CD4-positive, CD25-positive, alpha-beta regulatory T cell (primary cell): ENCODE measurements around the gene UGGT2. TPM values are rescaled to one million over a fixed set of nuclear protein-coding genes. Genes with fewer than 3 reads are reported as not detected.
A peak's percentile ranks its signal among the peaks of the same experiment; 100 is the strongest.
"Not testable (repeated sequence)": the region's sequence is repeated elsewhere in the genome, so short reads cannot be mapped to it uniquely, and the experiment has no call there.

Experiments
- ATAC-seq, 2 donors: fragments of 150-1000 bp; cut with Tn5 transposase; one replicate each; pipeline ENCODE4 v1.10.0; 2021; ENCODE audit warnings: low read depth in 2 of 2, moderate number of reproducible peaks in 2 of 2, moderate library complexity in 1 of 2
- DNase-seq, 3 donors: peaks; one replicate each; pipeline versions ENCODE4 v3.0.0 to v3.0.0-alpha.2; 2012 to 2022; ENCODE audit warnings: mixed read lengths in 1 of 3
- H3K27ac ChIP-seq: one replicate; pipeline ENCODE4 v1.7.0; 2013; ENCODE audit warnings: mild to moderate bottlenecking, low read length; ENCODE audit not compliant: insufficient read depth, poor library complexity, severe bottlenecking
- H3K27me3 ChIP-seq: one replicate; pipeline ENCODE4 v1.7.0; 2013; ENCODE audit warnings: low read length; ENCODE audit not compliant: control insufficient read depth, insufficient read depth
- H3K36me3 ChIP-seq: one replicate; pipeline ENCODE4 v1.7.0; 2013; ENCODE audit warnings: mild to moderate bottlenecking, low read length, moderate library complexity; ENCODE audit not compliant: control insufficient read depth, insufficient read depth
- H3K4me1 ChIP-seq: 2 replicates; pipeline ENCODE4 v1.7.0; 2013; ENCODE audit warnings: mild to moderate bottlenecking, low read length; ENCODE audit not compliant: insufficient read depth, control insufficient read depth, poor library complexity, severe bottlenecking
- H3K4me3 ChIP-seq: one replicate; pipeline ENCODE4 v1.7.0; 2013; ENCODE audit warnings: low read depth, mild to moderate bottlenecking, low read length, moderate library complexity
- H3K9me3 ChIP-seq, 2 experiments: 1 replicate in 1 of 2; 2 replicates in 1 of 2; pipeline ENCODE4 v1.7.0; 2013; ENCODE audit warnings: low read length in 2 of 2, mild to moderate bottlenecking in 1 of 2, moderate library complexity in 1 of 2; ENCODE audit not compliant: control insufficient read depth in 2 of 2
- H3K27ac Mint-ChIP-seq, 3 donors: one replicate each; pipeline ENCODE4 v1.8.0; 2020 to 2022; ENCODE audit warnings: mild to moderate bottlenecking in 3 of 3, mixed read lengths in 3 of 3, moderate library complexity in 2 of 3
- H3K27me3 Mint-ChIP-seq: one replicate; pipeline ENCODE4 v1.8.0; 2022; ENCODE audit warnings: mild to moderate bottlenecking, mixed read lengths
- H3K36me3 Mint-ChIP-seq: one replicate; pipeline ENCODE4 v1.8.0; 2020; ENCODE audit warnings: mixed read lengths
- H3K4me1 Mint-ChIP-seq, 4 donors: one replicate each; pipeline ENCODE4 v1.8.0; 2020 to 2022; ENCODE audit warnings: mixed read lengths in 4 of 4, mild to moderate bottlenecking in 1 of 4
- H3K4me3 Mint-ChIP-seq, 4 donors: one replicate each; pipeline ENCODE4 v1.8.0; 2020 to 2022; ENCODE audit warnings: mild to moderate bottlenecking in 4 of 4, mixed read lengths in 4 of 4, moderate library complexity in 3 of 4
- H3K9me3 Mint-ChIP-seq, 7 donors: one replicate each; pipeline ENCODE4 v1.8.0; 2020 to 2022; ENCODE audit warnings: mixed read lengths in 7 of 7, mild to moderate bottlenecking in 3 of 7, moderate library complexity in 2 of 7
- polyA plus RNA-seq, 4 donors: library from polyadenylated mRNA; unstranded; fragments of 300-500 nt; fragmentation: Illumina TruSeq; gene quantifications; one replicate each; pipeline ENCODE4 v1.2.3, GENCODE V29; 2021
- total RNA-seq: library from RNA; stranded (reverse); gene quantifications from one replicate; pipeline ENCODE4 v1.2.3, GENCODE V29; 2022

Gene UGGT2
- total and polyA plus RNA-seq, 5 donors from 2014 or later, result 0.08 to 0.47 TPM; not detected in 3

- ATAC-seq, result no peak
- H3K9me3 Mint-ChIP-seq, result peaks cover 0 to 6% (median 0%) of the 10 kb centered on the region in 7 donors
- H3K9me3 ChIP-seq, result no peaks in the 10 kb centered on the region
- H3K4me3 ChIP-seq, result no peak overlapping the region
- no peak overlapping the region for H3K4me3 Mint-ChIP-seq
- DNase-seq, result no peak
- no peak overlapping the region for H3K27ac ChIP-seq
- H3K27me3 ChIP-seq, result no peaks in the 10 kb centered on the region
- no peaks in the 10 kb centered on the region for H3K36me3 Mint-ChIP-seq
- no peaks in the 10 kb centered on the region for H3K4me1 ChIP-seq
- H3K27ac Mint-ChIP-seq, result no peak overlapping the region
- H3K36me3 ChIP-seq, result no peaks in the 10 kb centered on the region
- peaks cover 23% of the 10 kb centered on the region for H3K27me3 Mint-ChIP-seq
- no peaks in the 10 kb centered on the region for H3K4me1 Mint-ChIP-seq
Observed at GRCh38 chr13:95801825-95802224, 251.4 kb downstream of the UGGT2 start.

- no peak overlapping the region for H3K4me3 ChIP-seq
- Mint-ChIP-seq H3K9me3 (peaks cover 0 to 3% (median 0%) of the 10 kb centered on the region in 7 donors), H3K27me3 (peaks cover 13% of the 10 kb centered on the region), H3K36me3 (no peaks in the 10 kb centered on the region), H3K4me1 (no peaks in the 10 kb centered on the region), H3K4me3 (no peak overlapping the region), H3K27ac (no peak overlapping the region)
- no peaks in the 10 kb centered on the region for H3K27me3 ChIP-seq
- ATAC-seq, result no peak
- H3K9me3 ChIP-seq, result no peaks in the 10 kb centered on the region
- H3K36me3 ChIP-seq, result no peaks in the 10 kb centered on the region
- DNase-seq, result no peak
- no peaks in the 10 kb centered on the region for H3K4me1 ChIP-seq
- no peak overlapping the region for H3K27ac ChIP-seq
Observed at GRCh38 chr13:95800436-95800835, 252.8 kb downstream of the UGGT2 start.

- H3K36me3 ChIP-seq, result peaks cover 12% of the 10 kb centered on the region
- no peaks in the 10 kb centered on the region for H3K9me3 Mint-ChIP-seq
- no peaks in the 10 kb centered on the region for H3K9me3 ChIP-seq
- H3K27ac ChIP-seq, result no peak overlapping the region
- H3K36me3 Mint-ChIP-seq, result peaks cover 10% of the 10 kb centered on the region
- H3K4me3 ChIP-seq, result no peak overlapping the region
- no peaks in the 10 kb centered on the region for H3K4me1 Mint-ChIP-seq
- H3K27me3 ChIP-seq, result no peaks in the 10 kb centered on the region
- peaks cover 3% of the 10 kb centered on the region for H3K27me3 Mint-ChIP-seq
- ATAC-seq, result no peak
- no peak for DNase-seq
- H3K27ac Mint-ChIP-seq, result no peak overlapping the region
- H3K4me1 ChIP-seq, result no peaks in the 10 kb centered on the region
- H3K4me3 Mint-ChIP-seq, result no peak overlapping the region
Observed at GRCh38 chr13:95797016-95797415, 256.2 kb downstream of the UGGT2 start.

- no peaks in the 10 kb centered on the region for H3K4me1 ChIP-seq
- H3K9me3 Mint-ChIP-seq, result peaks cover 0 to 5% (median 3%) of the 10 kb centered on the region in 7 donors
- H3K4me3 ChIP-seq, result no peak overlapping the region
- H3K27me3 Mint-ChIP-seq, result no peaks in the 10 kb centered on the region
- H3K4me3 Mint-ChIP-seq, result no peak overlapping the region
- peaks cover 36% of the 10 kb centered on the region for H3K36me3 Mint-ChIP-seq
- DNase-seq, result no peak
- no peak overlapping the region for H3K27ac Mint-ChIP-seq
- no peak overlapping the region for H3K27ac ChIP-seq
- no peak for ATAC-seq
- peaks cover 37% of the 10 kb centered on the region for H3K36me3 ChIP-seq
- no peaks in the 10 kb centered on the region for H3K27me3 ChIP-seq
- no peaks in the 10 kb centered on the region for H3K9me3 ChIP-seq
- H3K4me1 Mint-ChIP-seq, result peaks cover 0 to 4% (median 0%) of the 10 kb centered on the region in 4 donors
Observed at GRCh38 chr13:95793781-95794180, 259.4 kb downstream of the UGGT2 start.

- no peaks in the 10 kb centered on the region for H3K27me3 Mint-ChIP-seq
- no peak overlapping the region for H3K4me3 Mint-ChIP-seq
- no peaks in the 10 kb centered on the region for H3K4me1 ChIP-seq
- H3K27me3 ChIP-seq, result no peaks in the 10 kb centered on the region
- H3K36me3 ChIP-seq, result peaks cover 44% of the 10 kb centered on the region
- ATAC-seq (no peak), DNase-seq (no peak)
- no peak overlapping the region for H3K27ac ChIP-seq
- H3K4me1 Mint-ChIP-seq, result peaks cover 0 to 4% (median 0%) of the 10 kb centered on the region in 4 donors
- peaks cover 0 to 7% (median 3%) of the 10 kb centered on the region in 7 donors for H3K9me3 Mint-ChIP-seq
- no peak overlapping the region for H3K4me3 ChIP-seq
- H3K36me3 Mint-ChIP-seq, result peaks cover 43% of the 10 kb centered on the region
- H3K9me3 ChIP-seq, result no peaks in the 10 kb centered on the region
- peak overlapping the region in 1 of 3 donors; percentile 63 for H3K27ac Mint-ChIP-seq
Observed at GRCh38 chr13:95793018-95793555, 260.1 kb downstream of the UGGT2 start.

GRCh38 chr13:95791084-95791722 is 262.0 kb downstream of the UGGT2 start:
- no peak overlapping the region for H3K4me3 ChIP-seq
- ATAC-seq, result no peak
- Mint-ChIP-seq H3K27ac (no peak overlapping the region), H3K4me3 (no peak overlapping the region), H3K4me1 (peaks cover 0 to 4% (median under 1%) of the 10 kb centered on the region in 4 donors), H3K9me3 (peaks cover 0 to 7% (median 3%) of the 10 kb centered on the region in 7 donors), H3K27me3 (no peaks in the 10 kb centered on the region), H3K36me3 (peaks cover 61% of the 10 kb centered on the region)
- H3K27ac ChIP-seq, result no peak overlapping the region
- DNase-seq, result no peak
- no peaks in the 10 kb centered on the region for H3K27me3 ChIP-seq
- H3K9me3 ChIP-seq, result no peaks in the 10 kb centered on the region
- peaks cover 61% of the 10 kb centered on the region for H3K36me3 ChIP-seq
- no peaks in the 10 kb centered on the region for H3K4me1 ChIP-seq

- H3K27me3 Mint-ChIP-seq, H3K4me3 ChIP-seq, H3K4me1 Mint-ChIP-seq, H3K9me3 Mint-ChIP-seq, H3K9me3 ChIP-seq, H3K27ac ChIP-seq, DNase-seq, H3K27ac Mint-ChIP-seq, H3K27me3 ChIP-seq, H3K4me1 ChIP-seq, ATAC-seq: not testable (repeated sequence)
- Mint-ChIP-seq H3K36me3 (peaks cover 67% of the 10 kb centered on the region), H3K4me3 (peak overlapping the region in 1 of 4 donors; percentile 13)
- H3K36me3 ChIP-seq, result peaks cover 68% of the 10 kb centered on the region
Observed at GRCh38 chr13:95789315-95789714, 263.9 kb downstream of the UGGT2 start.

- Histone ChIP-seq H3K27me3 (no peaks in the 10 kb centered on the region), H3K36me3 (peaks cover 65% of the 10 kb centered on the region), H3K4me3 (no peak overlapping the region), H3K9me3 (no peaks in the 10 kb centered on the region), H3K27ac (no peak overlapping the region), H3K4me1 (no peaks in the 10 kb centered on the region)
- Mint-ChIP-seq H3K27me3 (no peaks in the 10 kb centered on the region), H3K4me3 (no peak overlapping the region), H3K4me1 (peaks cover 0 to 7% (median under 1%) of the 10 kb centered on the region in 4 donors), H3K36me3 (peaks cover 66% of the 10 kb centered on the region), H3K27ac (no peak overlapping the region), H3K9me3 (peaks cover 0 to 7% (median 3%) of the 10 kb centered on the region in 7 donors)
- ATAC-seq (no peak), DNase-seq (no peak)
Observed at GRCh38 chr13:95788100-95788463, 265.1 kb downstream of the UGGT2 start.
